Right lobe of liver (tissue), 6 donors: ENCODE data around the gene BPIFB6. TPM values are rescaled to one million over a fixed set of nuclear protein-coding genes. Genes with fewer than 3 reads are reported as not detected.
A peak's percentile ranks its signal among the peaks of the same experiment; 100 is the strongest.

Source experiments
- ATAC-seq, 4 donors: fragments of 200-7000 bp; cut with Tn5 transposase; one replicate each; pipeline ENCODE4 v1.9.1; 2020; ENCODE audit warnings: mild to moderate bottlenecking in 4 of 4, moderate library complexity in 4 of 4
- DNase-seq, 3 donors: peaks; one replicate each; pipeline ENCODE4 v3.0.0-alpha.2; 2020
- H3K27ac ChIP-seq, 3 donors: fragments of 200-600 bp; one replicate each; pipeline ENCODE4 v1.8.0; 2022
- H3K27me3 ChIP-seq, 2 donors: fragments of 200-600 bp; one replicate each; pipeline ENCODE4 v1.8.0; 2022
- H3K36me3 ChIP-seq, 4 donors: fragments of 200-600 bp; sonication (generic) in 1 of 4; one replicate each; pipeline versions ENCODE4 v1.5.1 to v1.8.0; 2017 to 2022; ENCODE audit warnings: control low read depth in 1 of 4
- H3K4me1 ChIP-seq, 4 donors: fragments of 200-600 bp; sonication (generic) in 1 of 4; one replicate each; pipeline versions ENCODE4 v1.5.1 to v1.8.0; 2017 to 2022; ENCODE audit warnings: control low read depth in 1 of 4
- H3K4me3 ChIP-seq, 3 donors: fragments of 200-600 bp; one replicate each; pipeline ENCODE4 v1.8.0; 2022
- H3K9me3 ChIP-seq, 4 donors: fragments of 200-600 bp; sonication (generic) in 1 of 4; one replicate each; pipeline versions ENCODE4 v1.5.1 to v1.8.0; 2017 to 2022; ENCODE audit warnings: control low read depth in 1 of 4
- CTCF ChIP-seq, 4 donors: fragments of 200-600 bp in 3 of 4; fragments of 450-650 bp in 1 of 4; IDR thresholded peaks; one replicate each; pipeline versions ENCODE4 v1.5.1 to v1.8.0; 2016 to 2022; ENCODE audit warnings: antibody characterized with exemption in 4 of 4, mild to moderate bottlenecking in 2 of 4
- POLR2A ChIP-seq: fragments of 450-650 bp; IDR thresholded peaks from one replicate; pipeline ENCODE4 v1.6.1; 2017; ENCODE audit warnings: antibody characterized with exemption, mild to moderate bottlenecking
- WGBS: methylation state at CpG from one replicate; pipeline ENCODE4 v1.1.6; 2018; ENCODE audit warnings: low coverage, low lambda C conversion rate; ENCODE audit not compliant: insufficient coverage; ENCODE audit errors: missing lambda C conversion rate; 5-methylcytosine and 5-hydroxymethylcytosine counted together
- intact Hi-C, 2 donors: fragments of 100-400 bp; cut with DNase I; formaldehyde crosslinking; loops; one replicate each; pipeline versions ENCODE4 v1.11.2 to v1.14.1; 2022
- total RNA-seq, 6 experiments: library from RNA; depleted of rRNA in 2 of 6; stranded (reverse); fragments of >200 nt in 2 of 6; fragmentation: NEBNext Ultra II Directional in 3 of 6; extraction: Animal tissue kit (Norgen Biotek cat#: 25700) in 3 of 6; gene quantifications; one replicate each; pipeline versions ENCODE4 v1.1.0 to v1.2.4, GENCODE V29; 2016 to 2023
- donor health status: DM: no; HTN: yes; CAD: no.
- donor health status: DM: no; HTN: no; CAD: no.
- donor health status: DM: no; HTN: no; CAD: no.
- donor health status: DM: no; HTN: yes; CAD: no.
- donor health status: DM: no; HTN: yes; CAD: no.

BPIFB6 gene
- total RNA-seq, 6 experiments from 2014 or later: not detected

GRCh38 chr20:32991792-32992641, 39.4 kb upstream of the BPIFB6 start:
- Histone ChIP-seq H3K36me3 (no peaks in the 10 kb centered on the region), H3K4me1 (no peaks in the 10 kb centered on the region), H3K9me3 (no peaks in the 10 kb centered on the region), H3K4me3 (no peak overlapping the region), H3K27me3 (no peaks in the 10 kb centered on the region), H3K27ac (no peak overlapping the region)
- DNase-seq (no peak), ATAC-seq (no peak)
- 64% methylated on average over 7 of the region's 8 CpGs for WGBS
- intact Hi-C loops: no loop called here
- TF ChIP-seq POLR2A: no peak
- no peak for TF ChIP-seq CTCF (IDR thresholded peaks at IDR 0.05)

GRCh38 chr20:32993496-32994050, 37.9 kb upstream of the BPIFB6 start:
- no peaks in the 10 kb centered on the region for H3K36me3 ChIP-seq
- intact Hi-C loops: no loop called here
- ATAC-seq (no peak), DNase-seq (no peak)
- TF ChIP-seq POLR2A (no peak), CTCF (IDR thresholded peaks at IDR 0.05) (no peak)
- H3K9me3 ChIP-seq: no peaks in the 10 kb centered on the region
- H3K27me3 ChIP-seq: no peaks in the 10 kb centered on the region
- no peaks in the 10 kb centered on the region for H3K4me1 ChIP-seq
- 35% methylated on average over 7 of the region's 8 CpGs for WGBS
- H3K4me3 ChIP-seq: no peak overlapping the region
- no peak overlapping the region for H3K27ac ChIP-seq

GRCh38 chr20:32995802-32996201, 35.6 kb upstream of the BPIFB6 start:
- Histone ChIP-seq H3K4me3 (no peak overlapping the region), H3K9me3 (no peaks in the 10 kb centered on the region), H3K27ac (no peak overlapping the region), H3K36me3 (no peaks in the 10 kb centered on the region), H3K4me1 (no peaks in the 10 kb centered on the region), H3K27me3 (no peaks in the 10 kb centered on the region)
- TF ChIP-seq POLR2A: no peak
- peak in 1 of 4 donors; percentile 9 for TF ChIP-seq CTCF (IDR thresholded peaks at IDR 0.05)
- DNase-seq (no peak), ATAC-seq (no peak)
- intact Hi-C loops: no loop called here

- intact Hi-C loops: no loop called here
- 64% methylated on average over 2 of the region's 2 CpGs for WGBS
- DNase-seq (no peak), ATAC-seq (no peak)
- H3K4me3 ChIP-seq: no peak overlapping the region
- no peak for TF ChIP-seq CTCF (IDR thresholded peaks at IDR 0.05)
- no peak for TF ChIP-seq POLR2A
- no peaks in the 10 kb centered on the region for H3K27me3 ChIP-seq
- H3K9me3 ChIP-seq: no peaks in the 10 kb centered on the region
- H3K4me1 ChIP-seq: no peaks in the 10 kb centered on the region
- H3K27ac ChIP-seq: no peak overlapping the region
- H3K36me3 ChIP-seq: no peaks in the 10 kb centered on the region
Measured at GRCh38 chr20:32997431-32997830, 34.0 kb upstream of the BPIFB6 start.
